HG03103 (cell line): Measurements from ENCODE around the gene MAST4.
A peak's percentile ranks its signal among the peaks of the same experiment; 100 is the strongest.

Experiments
- ATAC-seq: cut with Tn5 transposase; IDR thresholded peaks from one replicate; pipeline ENCODE4 v1.9.1; 2021; ENCODE audit warnings: low read depth; ENCODE audit not compliant: unreplicated experiment

MAST4 gene

DNA sequence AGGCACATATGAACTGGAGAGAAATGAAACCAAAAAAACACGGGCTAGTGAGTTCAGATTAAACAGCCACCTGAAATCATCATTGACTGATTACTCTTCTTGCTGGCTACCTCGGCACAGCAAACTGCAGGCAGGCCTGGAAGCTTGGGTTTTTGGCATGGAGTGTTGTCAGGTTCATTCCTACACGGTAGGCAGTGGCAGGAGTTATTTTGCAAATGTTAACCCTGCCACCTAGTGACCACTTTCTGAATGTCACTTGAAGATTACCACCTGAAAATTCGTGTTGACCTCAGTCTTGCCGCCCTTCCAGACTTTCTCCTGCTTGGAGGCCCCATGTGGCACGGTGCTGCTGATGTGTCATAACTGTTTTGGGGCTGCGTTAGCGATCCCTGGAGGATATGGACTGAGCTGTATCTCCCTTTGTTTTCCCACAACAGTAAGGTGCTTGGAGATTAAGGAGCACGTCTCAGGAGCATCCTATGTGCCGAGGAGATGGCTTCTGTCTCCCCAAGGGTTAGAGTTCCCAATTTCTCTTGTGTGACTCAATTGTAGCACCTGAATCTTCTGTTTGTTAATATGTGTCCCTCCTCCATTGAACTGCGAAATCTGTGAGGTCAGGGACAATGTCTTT is 613.1 kb downstream of the MAST4 start:
- peak; percentile 32 for ATAC-seq

DNA sequence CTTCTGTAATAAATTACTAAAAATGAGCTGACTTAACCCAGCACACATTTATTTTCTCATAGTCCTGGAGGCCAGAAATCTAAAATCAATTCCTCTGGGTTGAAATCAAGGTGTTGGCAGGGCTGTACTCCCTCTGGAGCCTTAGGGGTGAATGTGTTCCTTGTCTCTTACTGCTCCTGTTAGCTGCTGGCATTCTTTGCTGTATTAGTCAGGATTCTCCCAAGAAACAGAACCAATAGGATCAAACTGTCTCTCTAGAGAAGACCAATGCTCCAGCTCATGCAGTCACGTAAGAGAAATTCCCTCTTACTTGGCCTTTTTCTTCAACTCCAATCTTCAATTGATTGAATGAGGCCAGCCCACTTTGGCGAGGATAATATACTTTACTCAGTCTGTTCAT is 615.7 kb downstream of the MAST4 start:
- no peak for ATAC-seq

DNA sequence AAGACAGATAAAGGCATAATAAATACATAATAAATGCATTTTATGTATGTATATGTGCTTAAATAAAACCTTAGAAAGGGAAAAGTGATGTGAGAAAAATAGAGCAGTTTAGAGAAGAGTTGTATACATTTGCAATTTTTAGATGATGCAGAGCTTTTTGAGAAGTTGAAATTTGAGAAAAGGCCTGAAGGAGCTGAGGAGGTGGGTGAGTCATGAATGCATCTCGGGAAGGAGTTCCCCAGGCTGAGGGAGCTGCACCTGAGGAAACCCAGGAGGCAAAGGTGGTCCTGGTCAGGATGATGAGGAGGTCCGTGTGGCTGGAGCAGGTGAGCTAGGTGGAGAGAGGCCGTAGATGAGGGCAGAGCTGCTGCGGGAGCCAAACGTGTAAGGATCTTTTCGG is 617.8 kb downstream of the MAST4 start:
- ATAC-seq, result no peak

DNA sequence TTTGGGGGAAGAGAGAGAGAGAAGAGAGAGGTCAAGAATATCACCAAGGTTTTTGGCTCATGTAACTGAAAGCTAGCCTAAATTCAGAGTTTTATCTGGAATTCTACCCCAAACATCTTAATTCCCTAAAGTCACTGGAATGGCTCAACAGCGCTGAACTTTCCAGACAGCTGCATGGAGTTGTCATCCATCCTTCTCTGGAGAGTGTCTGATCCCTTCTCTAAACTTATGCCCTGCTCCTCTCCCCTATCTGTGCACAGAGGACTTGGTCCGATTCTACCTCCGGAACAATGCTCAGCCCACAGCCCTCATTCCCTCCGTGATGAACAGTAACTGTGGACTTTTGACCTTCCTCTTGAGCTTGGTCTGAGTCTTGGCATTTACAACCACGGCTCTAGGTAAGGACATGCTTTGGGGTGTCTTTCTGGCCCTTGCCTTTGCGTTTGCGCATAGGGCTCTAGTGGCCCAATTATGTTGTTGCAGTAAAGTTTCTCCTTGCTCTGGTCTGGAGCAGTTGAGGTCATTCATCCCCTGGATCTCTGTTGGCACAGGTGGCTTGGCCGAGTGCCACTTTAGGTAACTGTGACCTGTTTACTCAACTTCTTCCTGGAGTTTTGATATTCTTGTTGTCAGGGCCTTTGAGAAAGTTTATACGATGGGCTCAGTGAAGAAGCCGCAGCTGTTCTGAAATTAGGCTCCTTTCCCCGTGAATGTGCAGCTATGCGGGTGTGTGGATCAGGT is 618.7 kb downstream of the MAST4 start:
- no peak for ATAC-seq

DNA sequence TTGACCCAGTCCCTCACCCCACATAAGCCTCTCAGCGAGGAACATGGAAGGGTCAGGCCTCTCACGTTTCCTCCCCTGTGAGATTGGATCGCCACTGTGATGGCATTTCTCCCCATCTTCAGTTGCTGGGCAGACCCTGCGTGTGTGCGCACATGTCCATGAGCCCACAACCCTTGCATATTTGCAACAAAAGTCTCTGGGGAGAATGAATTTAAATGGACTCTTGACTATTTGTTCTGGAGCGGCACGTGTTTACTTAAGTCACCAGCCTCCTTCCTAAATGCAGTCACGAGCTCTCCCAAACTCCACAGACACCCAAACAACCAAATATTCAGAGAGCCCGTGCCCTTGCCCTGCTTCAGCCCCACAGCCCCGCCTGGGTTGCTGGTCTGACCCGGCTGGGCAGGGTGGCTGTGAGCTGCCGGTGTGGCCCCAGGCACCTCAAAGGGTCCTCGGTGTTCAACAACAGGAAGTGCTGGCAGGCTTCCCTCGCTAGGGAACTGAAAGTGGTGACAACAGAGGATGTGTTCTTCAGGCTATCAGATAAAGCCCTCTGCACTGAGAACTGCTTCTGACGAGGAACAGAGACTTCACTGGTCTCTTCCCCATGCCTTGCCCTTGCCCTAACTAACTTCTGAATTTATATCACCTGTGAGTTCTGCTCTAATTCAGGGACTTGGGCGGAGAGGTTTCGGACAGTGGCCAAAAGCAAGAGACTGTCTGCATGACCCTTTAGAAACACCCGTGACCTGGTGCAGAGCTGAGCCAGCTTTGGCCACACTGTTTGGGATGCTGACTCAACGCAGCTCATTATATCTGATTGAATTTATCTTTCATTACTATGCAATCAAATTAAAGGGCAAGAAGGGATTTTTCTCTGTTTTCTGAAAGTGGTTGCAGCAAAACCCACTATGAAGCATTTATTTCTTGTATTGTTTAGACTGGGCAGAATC is 619.6 kb downstream of the MAST4 start:
- peak; percentile 99 for ATAC-seq

DNA sequence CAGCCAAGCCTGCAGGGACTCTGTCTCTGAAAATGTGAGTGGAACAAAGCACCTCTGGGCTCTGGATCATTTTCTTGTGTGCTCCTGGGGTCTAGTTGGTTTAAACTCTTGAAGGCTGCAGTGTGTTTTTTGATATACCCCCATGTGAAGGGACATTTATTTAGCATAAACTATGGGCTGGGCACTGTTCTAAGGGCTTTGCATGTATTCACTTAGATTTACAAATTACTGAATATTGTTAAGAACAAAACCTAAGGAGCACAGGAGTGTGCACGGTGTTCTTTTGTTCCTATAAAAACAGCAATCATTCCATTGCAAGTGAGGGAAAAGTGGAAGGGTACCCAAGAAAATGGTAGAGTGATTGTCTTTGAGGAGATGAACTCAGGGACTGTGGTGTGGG is 620.4 kb downstream of the MAST4 start:
- no peak for ATAC-seq
